ENCODE measurements around the gene TEPSIN. TPM values are rescaled to one million over a fixed set of nuclear protein-coding genes. Genes with fewer than 3 reads are reported as not detected.

TEPSIN gene
- total RNA-seq, 2 experiments from 2014 or later = 28.2 to 32.2 TPM

GRCh38 chr17:81212365-81212764 is 26.5 kb downstream of the TEPSIN start:
- Mint-ChIP-seq H3K9me3 (no peaks in the 10 kb centered on the region), H3K27me3 (no peaks in the 10 kb centered on the region), H3K27ac (no peak overlapping the region), H3K4me1 (ENCODE audit: low read depth) (peaks cover 2% of the 10 kb centered on the region), H3K4me3 (no peak overlapping the region), H3K36me3 (ENCODE audit: low read depth) (no peaks in the 10 kb centered on the region)
- TF ChIP-seq CTCF (IDR thresholded peaks at IDR 0.05) = no peak
- intact Hi-C loops (cut with micrococcal nuclease) = no loop called here
- no peak for ATAC-seq
- ChIA-PET CTCF (no interaction called here), POLR2A (interaction anchor here (0.8 kb wide), 1 partner anchor 7 kb away, joined by 4 read pairs; no protein-coding TSS in a partner anchor)
- DNase-seq = no peak

- Mint-ChIP-seq H3K27ac (no peak overlapping the region), H3K4me1 (ENCODE audit: low read depth) (peaks cover 2% of the 10 kb centered on the region), H3K27me3 (no peaks in the 10 kb centered on the region), H3K4me3 (no peak overlapping the region), H3K9me3 (no peaks in the 10 kb centered on the region), H3K36me3 (ENCODE audit: low read depth) (no peaks in the 10 kb centered on the region)
- intact Hi-C loops (cut with micrococcal nuclease) = no loop called here
- no peak for DNase-seq
- POLR2A ChIA-PET = no interaction called here
- no peak for TF ChIP-seq CTCF (IDR thresholded peaks at IDR 0.05)
- no peak for ATAC-seq
- CTCF ChIA-PET = no interaction called here
Observed at GRCh38 chr17:81210868-81211267, 28.0 kb downstream of the TEPSIN start.

- no peak for TF ChIP-seq CTCF (IDR thresholded peaks at IDR 0.05)
- Mint-ChIP-seq H3K27me3 (no peaks in the 10 kb centered on the region), H3K27ac (no peak overlapping the region), H3K9me3 (no peaks in the 10 kb centered on the region), H3K4me3 (no peak overlapping the region), H3K36me3 (ENCODE audit: low read depth) (no peaks in the 10 kb centered on the region), H3K4me1 (ENCODE audit: low read depth) (peaks cover 2% of the 10 kb centered on the region)
- POLR2A ChIA-PET = no interaction called here
- intact Hi-C loops (cut with micrococcal nuclease) = no loop called here
- ATAC-seq = no peak
- DNase-seq = no peak
- CTCF ChIA-PET = no interaction called here
Observed at GRCh38 chr17:81210466-81210865, 28.4 kb downstream of the TEPSIN start.

GRCh38 chr17:81209141-81209540 is 29.7 kb downstream of the TEPSIN start:
- Mint-ChIP-seq H3K9me3 (no peaks in the 10 kb centered on the region), H3K36me3 (ENCODE audit: low read depth) (no peaks in the 10 kb centered on the region), H3K27ac (no peak overlapping the region), H3K4me1 (ENCODE audit: low read depth) (peaks cover 2% of the 10 kb centered on the region), H3K4me3 (no peak overlapping the region), H3K27me3 (no peaks in the 10 kb centered on the region)
- ATAC-seq (no peak), DNase-seq (no peak)
- CTCF ChIA-PET = no interaction called here
- POLR2A ChIA-PET = no interaction called here
- TF ChIP-seq CTCF (IDR thresholded peaks at IDR 0.05) = no peak
- intact Hi-C loops (cut with micrococcal nuclease) = no loop called here

GRCh38 chr17:81208651-81209050 is 30.2 kb downstream of the TEPSIN start:
- Mint-ChIP-seq H3K27me3 (no peaks in the 10 kb centered on the region), H3K4me3 (no peak overlapping the region), H3K4me1 (ENCODE audit: low read depth) (peaks cover 2% of the 10 kb centered on the region), H3K9me3 (no peaks in the 10 kb centered on the region), H3K27ac (no peak overlapping the region), H3K36me3 (ENCODE audit: low read depth) (no peaks in the 10 kb centered on the region)
- intact Hi-C loops (cut with micrococcal nuclease) = no loop called here
- no peak for DNase-seq
- ChIA-PET CTCF (no interaction called here), POLR2A (no interaction called here)
- no peak for ATAC-seq
- TF ChIP-seq CTCF (IDR thresholded peaks at IDR 0.05) = no peak
